PC-3 (cell line): ENCODE data around the gene ZNF678. TPM values are rescaled to one million over a fixed set of nuclear protein-coding genes. Genes with fewer than 3 reads are reported as not detected.

Experiments
- ATAC-seq: fragments of 200-7000 bp; cut with Tn5 transposase; 2 replicates; pipeline ENCODE4 v1.9.1; 2020; ENCODE audit warnings: mild to moderate bottlenecking, moderate library complexity
- BruUV-seq: library from RNA; stranded (reverse); fragments of 400-500 nt; replicated peaks from 2 replicates; lab custom pipeline; 2021; lab: Mats Ljungman, UMichigan
- CTCF ChIA-PET: fragments of 300-600 bp; sonication (Branson Sonifier 250); formaldehyde crosslinking; loops from one replicate; lab custom pipeline; 2022; ENCODE audit warnings: antibody characterized with exemption; lab: Charles Lee
- POLR2A ChIA-PET: fragments of 300-600 bp; sonication (Branson Sonifier 250); formaldehyde crosslinking; loops from one replicate; lab custom pipeline; 2022; ENCODE audit warnings: antibody characterized with exemption; ENCODE audit not compliant: unreplicated experiment; lab: Charles Lee
- DNase-seq: peaks from one replicate; pipeline ENCODE4 v3.0.0-alpha.2; 2015
- H2AFZ ChIP-seq: fragments of 300-600 bp; sonication (generic); 2 replicates; pipeline ENCODE4 v1.6.0; 2016; ENCODE audit warnings: antibody characterized with exemption, low read length
- H3F3A ChIP-seq: fragments of 300-600 bp; sonication (generic); one replicate; pipeline ENCODE4 v1.6.0; 2017; ENCODE audit warnings: antibody characterized with exemption, low read length, control low read depth, mild to moderate bottlenecking; ENCODE audit not compliant: unreplicated experiment
- H3K27ac ChIP-seq: fragments of 300-600 bp; sonication (generic); 2 replicates; pipeline ENCODE4 v1.5.1; 2016; ENCODE audit warnings: mild to moderate bottlenecking, low read length
- H3K27me3 ChIP-seq: fragments of 300-600 bp; sonication (generic); 2 replicates; pipeline ENCODE4 v1.6.1; 2016; ENCODE audit warnings: low read length, mixed read lengths
- H3K36me3 ChIP-seq: fragments of 300-600 bp; sonication (generic); 2 replicates; pipeline ENCODE4 v1.6.1; 2016; ENCODE audit warnings: low read depth, mixed run types, low read length, mixed read lengths
- H3K4me1 ChIP-seq: fragments of 300-600 bp; sonication (generic); 2 replicates; pipeline ENCODE4 v1.5.1; 2016; ENCODE audit warnings: low read length; ENCODE audit not compliant: insufficient read depth
- H3K4me2 ChIP-seq: fragments of 300-600 bp; sonication (generic); 2 replicates; pipeline ENCODE4 v1.6.0; 2016; ENCODE audit warnings: low read length
- H3K4me3 ChIP-seq: fragments of 300-600 bp; sonication (generic); 2 replicates; pipeline ENCODE4 v1.5.1; 2016; ENCODE audit warnings: mild to moderate bottlenecking, low read length, mixed read lengths
- H3K79me2 ChIP-seq: fragments of 300-600 bp; sonication (generic); 2 replicates; pipeline ENCODE4 v1.6.1; 2017; ENCODE audit warnings: low read length, mixed read lengths
- H3K9ac ChIP-seq: fragments of 300-600 bp; sonication (generic); 2 replicates; pipeline ENCODE4 v1.6.0; 2016; ENCODE audit warnings: mild to moderate bottlenecking, low read length
- H3K9me2 ChIP-seq: fragments of 300-600 bp; sonication (generic); replicated peaks from 2 replicates; pipeline ENCODE4 v1.6.1; 2016; ENCODE audit warnings: mixed run types, low read length, mixed read lengths
- H3K9me3 ChIP-seq: fragments of 300-600 bp; sonication (generic); 2 replicates; pipeline ENCODE4 v1.6.1; 2016; ENCODE audit warnings: low read length, mixed read lengths
- H4K20me1 ChIP-seq: fragments of 300-600 bp; sonication (generic); 2 replicates; pipeline ENCODE4 v1.6.1; 2016; ENCODE audit warnings: low read length, mixed read lengths
- EZH2 ChIP-seq: fragments of 300-600 bp; sonication (generic); IDR thresholded peaks from one replicate; pipeline ENCODE4 v1.6.1; 2017; ENCODE audit warnings: antibody characterized with exemption, mild to moderate bottlenecking, low read length; ENCODE audit not compliant: unreplicated experiment
- EZH2phosphoT487 ChIP-seq: fragments of 300-600 bp; sonication (generic); IDR thresholded peaks from 2 replicates; pipeline ENCODE4 v1.6.1; 2018; ENCODE audit warnings: mild to moderate bottlenecking, antibody characterized with exemption, low read length, borderline replicate concordance
- intact Hi-C: fragments of 100-400 bp; cut with micrococcal nuclease; formaldehyde crosslinking; loops from 2 replicates; pipeline ENCODE4 v1.9.0; 2023
- total RNA-seq: library from RNA; depleted of rRNA; stranded (reverse); fragments of >200 nt; gene quantifications from 2 replicates; pipeline ENCODE4 v1.2.3, GENCODE V29; 2014
- TF ChIP-seq, protein P1 (sequence below): fragments of 300-600 bp; sonication (generic); conservative IDR thresholded peaks from 2 replicates; pipeline ENCODE4 v1.5.1; 2017; ENCODE audit warnings: antibody characterized with exemption, low read depth, mild to moderate bottlenecking, low read length

The ZNF678 gene
- total RNA-seq, 1 experiment from 2014 or later, result 22.6 TPM

DNA sequence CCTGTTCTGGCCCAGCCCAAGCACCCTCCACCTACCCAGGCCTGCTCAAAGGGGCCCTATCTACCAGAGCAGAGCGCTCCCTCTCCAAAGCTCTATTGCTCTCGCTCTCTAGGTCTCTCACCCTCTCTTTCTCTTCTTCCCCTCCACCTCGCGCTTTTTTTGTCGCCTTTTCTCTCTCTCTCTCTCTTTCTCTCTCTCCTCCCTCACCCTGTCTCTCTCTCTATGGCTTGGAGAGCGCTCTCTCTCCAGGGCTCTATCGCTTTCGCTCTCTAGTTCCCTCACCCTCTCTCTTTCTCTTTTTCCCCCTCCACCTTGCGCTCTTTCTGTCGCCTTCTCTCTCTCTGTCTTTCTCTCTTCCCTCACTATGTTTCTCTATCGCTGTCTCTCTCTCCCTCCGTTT is 3.4 kb upstream of the ZNF678 start:
- H3K79me2 ChIP-seq, result peaks cover 12% of the 10 kb centered on the region
- no peak overlapping the region for H3K9ac ChIP-seq
- ChIA-PET CTCF (no interaction called here), POLR2A (interaction anchor here (0.6 kb wide), 1 partner anchor 27 kb away, joined by 27 read pairs; no protein-coding TSS in a partner anchor)
- intact Hi-C loops, result loop anchor here (5.0 to 10.0 kb wide), 2 partner anchors 167 to 545 kb away; partner anchors contain the start of genes C1orf35 and MRPL55
- H3F3A ChIP-seq, result no peaks in the 10 kb centered on the region
- H4K20me1 ChIP-seq, result no peaks in the 10 kb centered on the region
- TF ChIP-seq, protein P1, sequence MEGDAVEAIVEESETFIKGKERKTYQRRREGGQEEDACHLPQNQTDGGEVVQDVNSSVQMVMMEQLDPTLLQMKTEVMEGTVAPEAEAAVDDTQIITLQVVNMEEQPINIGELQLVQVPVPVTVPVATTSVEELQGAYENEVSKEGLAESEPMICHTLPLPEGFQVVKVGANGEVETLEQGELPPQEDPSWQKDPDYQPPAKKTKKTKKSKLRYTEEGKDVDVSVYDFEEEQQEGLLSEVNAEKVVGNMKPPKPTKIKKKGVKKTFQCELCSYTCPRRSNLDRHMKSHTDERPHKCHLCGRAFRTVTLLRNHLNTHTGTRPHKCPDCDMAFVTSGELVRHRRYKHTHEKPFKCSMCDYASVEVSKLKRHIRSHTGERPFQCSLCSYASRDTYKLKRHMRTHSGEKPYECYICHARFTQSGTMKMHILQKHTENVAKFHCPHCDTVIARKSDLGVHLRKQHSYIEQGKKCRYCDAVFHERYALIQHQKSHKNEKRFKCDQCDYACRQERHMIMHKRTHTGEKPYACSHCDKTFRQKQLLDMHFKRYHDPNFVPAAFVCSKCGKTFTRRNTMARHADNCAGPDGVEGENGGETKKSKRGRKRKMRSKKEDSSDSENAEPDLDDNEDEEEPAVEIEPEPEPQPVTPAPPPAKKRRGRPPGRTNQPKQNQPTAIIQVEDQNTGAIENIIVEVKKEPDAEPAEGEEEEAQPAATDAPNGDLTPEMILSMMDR, result no peak
- TF ChIP-seq EZH2phosphoT487 (no peak), EZH2 (no peak)
- no peak overlapping the region for H3K4me3 ChIP-seq
- no peaks in the 10 kb centered on the region for H3K36me3 ChIP-seq
- BruUV-seq, result no TSS peak
- H3K9me2 ChIP-seq, result no peaks in the 10 kb centered on the region
- no peak overlapping the region for H2AFZ ChIP-seq
- DNase-seq (no peak), ATAC-seq (no peak)
- H3K9me3 ChIP-seq, result 0 out of 2 replicates have a peak, but pooled peaks cover 3% of the 10 kb centered on the region
- H3K4me2 ChIP-seq, result no peak overlapping the region
- H3K27me3 ChIP-seq, result no peaks in the 10 kb centered on the region
- no peak overlapping the region for H3K27ac ChIP-seq
- peaks cover 7% of the 10 kb centered on the region; the same call in 1 of the 2 replicates for H3K4me1 ChIP-seq

DNA sequence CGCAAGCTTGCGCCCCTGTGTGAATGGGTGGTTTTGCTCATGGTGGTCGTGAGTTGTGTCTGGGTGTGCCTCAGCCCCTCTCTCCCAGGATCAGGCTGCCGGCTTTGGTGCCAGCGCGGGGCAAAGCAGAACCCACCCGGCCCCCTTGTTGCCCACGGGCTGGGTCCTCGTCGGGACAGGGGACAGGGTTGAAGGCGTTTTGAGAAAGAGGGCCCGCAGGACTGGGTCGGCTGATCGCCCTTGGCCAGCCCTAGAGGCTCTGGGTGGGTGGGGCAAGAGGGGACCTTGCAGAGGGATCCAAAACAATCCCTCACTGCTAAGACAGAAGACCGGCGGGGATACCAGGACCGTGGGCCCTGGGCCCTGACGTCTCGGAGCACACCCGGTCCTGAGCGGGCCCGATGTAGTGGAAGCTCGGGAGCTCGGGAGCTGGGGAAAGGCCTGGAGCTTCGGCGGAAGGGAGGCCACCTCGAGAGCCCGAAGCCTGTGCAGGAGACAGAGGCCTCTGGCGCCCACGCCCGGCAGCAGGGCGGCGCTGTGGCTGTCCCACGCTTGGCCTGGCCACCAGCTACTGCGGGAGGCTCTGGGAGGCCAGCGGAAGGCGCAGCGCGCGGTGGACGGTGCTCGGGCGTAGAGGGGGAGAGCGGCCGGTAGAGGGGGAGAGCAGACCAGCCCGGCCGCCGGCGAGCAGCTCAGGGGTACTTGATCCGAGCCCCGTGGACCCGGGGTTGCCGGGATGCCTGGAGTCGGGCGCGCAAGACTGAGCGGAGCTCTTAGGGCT is 2.8 kb upstream of the ZNF678 start:
- 0 out of 2 replicates have a peak, but pooled peaks cover 3% of the 10 kb centered on the region for H3K9me3 ChIP-seq
- H3K27ac ChIP-seq, result no peak overlapping the region
- H3K9me2 ChIP-seq, result no peaks in the 10 kb centered on the region
- ChIA-PET POLR2A (no interaction called here), CTCF (no interaction called here)
- no TSS peak for BruUV-seq
- H4K20me1 ChIP-seq, result no peaks in the 10 kb centered on the region
- H3K4me1 ChIP-seq, result peaks cover 7% of the 10 kb centered on the region; the same call in 1 of the 2 replicates
- H3F3A ChIP-seq, result no peaks in the 10 kb centered on the region
- H2AFZ ChIP-seq, result no peak overlapping the region
- H3K9ac ChIP-seq, result no peak overlapping the region
- DNase-seq (no peak), ATAC-seq (no peak)
- H3K27me3 ChIP-seq, result no peaks in the 10 kb centered on the region
- no peak overlapping the region for H3K4me2 ChIP-seq
- no peak for TF ChIP-seq EZH2phosphoT487
- TF ChIP-seq, protein P1, result no peak
- peaks cover 18% of the 10 kb centered on the region for H3K79me2 ChIP-seq
- no peak overlapping the region for H3K4me3 ChIP-seq
- H3K36me3 ChIP-seq, result no peaks in the 10 kb centered on the region
- intact Hi-C loops, result loop anchor here (5.0 to 10.0 kb wide), 2 partner anchors 167 to 544 kb away; partner anchors contain the start of genes C1orf35 and MRPL55
